Activated CD8-positive, alpha-beta memory T cell treated with anti-CD3 and anti-CD28 coated beads, Interleukin-2, amount 10 ng/mL, durations not matched to agents 7 days and 5 days (primary cell): ENCODE data around the gene MEAF6. TPM values are rescaled to one million over a fixed set of nuclear protein-coding genes. Genes with fewer than 3 reads are reported as not detected.
A peak's percentile ranks its signal among the peaks of the same experiment; 100 is the strongest.
"Not testable (repeated sequence)": the region's sequence is repeated elsewhere in the genome, so short reads cannot be mapped to it uniquely, and the experiment has no call there.

Experiments
- ATAC-seq: fragments of 150-1000 bp; cut with Tn5 transposase; one replicate; pipeline ENCODE4 v1.10.0; 2021; ENCODE audit warnings: moderate library complexity
- CTCF ChIA-PET: fragments of 350-600 bp; sonication (Branson Sonifier 250); formaldehyde crosslinking; loops from one replicate; lab custom pipeline; 2021; ENCODE audit warnings: antibody characterized with exemption; lab: Charles Lee
- DNase-seq: peaks from one replicate; pipeline ENCODE4 v3.0.0-alpha.2; 2020
- H3K27ac Mint-ChIP-seq: one replicate; pipeline ENCODE4 v1.8.0; 2021; ENCODE audit warnings: mild to moderate bottlenecking, mixed read lengths
- H3K27me3 Mint-ChIP-seq: one replicate; pipeline ENCODE4 v1.8.0; 2021; ENCODE audit warnings: mixed read lengths
- H3K36me3 Mint-ChIP-seq: one replicate; pipeline ENCODE4 v1.8.0; 2021; ENCODE audit warnings: mild to moderate bottlenecking, mixed read lengths
- H3K4me1 Mint-ChIP-seq: one replicate; pipeline ENCODE4 v1.8.0; 2021; ENCODE audit warnings: mixed read lengths
- H3K4me3 Mint-ChIP-seq: one replicate; pipeline ENCODE4 v1.8.0; 2021; ENCODE audit warnings: mild to moderate bottlenecking, moderate library complexity, mixed read lengths
- H3K9me3 Mint-ChIP-seq: one replicate; pipeline ENCODE4 v1.8.0; 2022; ENCODE audit warnings: low read depth, mixed read lengths
- total RNA-seq, 2 experiments: library from RNA; stranded (reverse); gene quantifications; one replicate each; pipeline ENCODE4 v1.2.3, GENCODE V29; 2021

MEAF6 gene
- 10 to 100 TPM; 63.2 to 80.7 TPM for total RNA-seq

DNA sequence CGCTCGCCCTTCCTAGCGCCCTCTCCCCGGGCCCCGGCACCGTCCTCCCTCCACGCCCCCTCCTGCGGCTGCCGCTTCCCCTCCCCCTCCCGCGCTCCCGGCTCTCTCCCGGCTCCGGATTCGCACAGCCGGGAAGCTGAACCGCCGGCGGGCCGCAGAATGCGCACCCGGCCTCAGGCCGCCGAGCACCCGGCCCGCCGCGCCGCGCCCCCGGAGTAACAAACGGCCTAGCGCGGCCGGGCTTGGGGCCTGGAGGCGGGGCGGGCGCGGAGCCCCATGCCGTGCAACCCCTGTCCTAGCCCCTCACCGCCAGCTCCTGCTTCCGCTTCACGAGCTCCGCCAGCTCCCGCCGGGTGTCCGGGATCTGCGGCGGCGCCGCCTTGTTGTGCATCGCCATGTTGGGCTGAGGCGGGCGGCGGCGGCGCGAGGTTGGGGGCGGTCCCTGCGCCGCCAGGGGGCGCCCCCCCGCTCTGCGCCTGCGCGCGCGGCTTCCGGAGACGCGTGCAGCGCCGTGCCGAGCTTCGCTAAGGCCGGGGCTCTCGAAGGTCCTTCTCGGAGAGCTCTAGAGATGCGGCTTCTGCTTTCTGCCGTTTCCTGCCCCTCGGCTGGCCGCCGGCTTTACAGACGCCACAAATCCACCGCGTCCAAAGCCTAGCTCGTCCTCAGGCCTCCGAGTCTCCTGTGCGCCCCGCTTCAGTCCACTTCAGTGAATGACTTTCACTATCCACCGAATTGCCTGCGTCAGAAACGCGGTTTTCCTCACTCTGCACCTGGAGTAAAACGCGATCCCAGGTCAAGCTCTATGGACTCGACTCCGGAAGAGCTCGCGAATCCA lies at the start of gene MEAF6:
MEAF6 (minus strand) TSS at position 417 of the 835 bp plus-strand sequence; CDS start at position 397, 20 bp downstream.
- H3K27me3 Mint-ChIP-seq = no peaks in the 10 kb centered on the region
- CTCF ChIA-PET = interaction anchor here (0.7 to 3.0 kb wide), 21 partner anchors 9 to 347 kb away, joined by 3 to 18 read pairs (median 4); partner anchors contain the start of genes CDCA8 and SNIP1

DNA sequence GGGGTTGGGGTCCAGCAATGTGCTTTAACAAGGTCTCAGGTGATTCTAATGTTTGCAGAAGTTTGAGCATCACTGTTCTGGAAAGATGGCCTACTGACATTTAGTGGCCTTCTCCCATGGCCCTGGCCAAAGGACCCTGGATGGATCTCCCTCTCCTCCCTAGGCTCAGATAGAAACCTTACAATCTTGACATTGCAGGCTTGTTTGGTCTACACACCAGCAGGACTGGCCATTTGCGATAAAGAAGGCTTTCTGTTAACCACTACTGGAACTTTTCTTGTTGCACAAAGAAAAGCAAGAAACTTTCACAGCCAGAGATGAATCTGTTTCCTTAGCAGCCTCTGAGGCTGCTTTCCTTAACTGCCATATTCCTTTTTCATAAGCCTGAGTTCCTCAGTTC lies 48.4 kb upstream of the MEAF6 start:
- H3K27me3 Mint-ChIP-seq = no peaks in the 10 kb centered on the region
- peaks cover 19% of the 10 kb centered on the region for H3K36me3 Mint-ChIP-seq
- ATAC-seq = no peak
- DNase-seq = no peak
- CTCF ChIA-PET = interaction anchor here (1.3 to 2.4 kb wide), 4 partner anchors 9 to 127 kb away, joined by 4 to 13 read pairs (median 4); a partner anchor contains a TSS
- H3K4me3 Mint-ChIP-seq = no peak overlapping the region
- H3K9me3 Mint-ChIP-seq = no peaks in the 10 kb centered on the region
- no peak overlapping the region for H3K27ac Mint-ChIP-seq
- no peaks in the 10 kb centered on the region for H3K4me1 Mint-ChIP-seq

More for the DNA sequence above, at the start of gene MEAF6:
- H3K4me1 Mint-ChIP-seq = peaks cover 43% of the 10 kb centered on the region
- H3K27ac Mint-ChIP-seq = peak within 1 kb of the TSS; percentile 94
- H3K4me3 Mint-ChIP-seq = peak within 1 kb of the TSS; percentile 92
- DNase-seq (peak; percentile 84), ATAC-seq (peak; percentile 94)
- H3K9me3 Mint-ChIP-seq = no peaks in the 10 kb centered on the region
- H3K36me3 Mint-ChIP-seq = peaks cover 23% of the 10 kb centered on the region

DNA sequence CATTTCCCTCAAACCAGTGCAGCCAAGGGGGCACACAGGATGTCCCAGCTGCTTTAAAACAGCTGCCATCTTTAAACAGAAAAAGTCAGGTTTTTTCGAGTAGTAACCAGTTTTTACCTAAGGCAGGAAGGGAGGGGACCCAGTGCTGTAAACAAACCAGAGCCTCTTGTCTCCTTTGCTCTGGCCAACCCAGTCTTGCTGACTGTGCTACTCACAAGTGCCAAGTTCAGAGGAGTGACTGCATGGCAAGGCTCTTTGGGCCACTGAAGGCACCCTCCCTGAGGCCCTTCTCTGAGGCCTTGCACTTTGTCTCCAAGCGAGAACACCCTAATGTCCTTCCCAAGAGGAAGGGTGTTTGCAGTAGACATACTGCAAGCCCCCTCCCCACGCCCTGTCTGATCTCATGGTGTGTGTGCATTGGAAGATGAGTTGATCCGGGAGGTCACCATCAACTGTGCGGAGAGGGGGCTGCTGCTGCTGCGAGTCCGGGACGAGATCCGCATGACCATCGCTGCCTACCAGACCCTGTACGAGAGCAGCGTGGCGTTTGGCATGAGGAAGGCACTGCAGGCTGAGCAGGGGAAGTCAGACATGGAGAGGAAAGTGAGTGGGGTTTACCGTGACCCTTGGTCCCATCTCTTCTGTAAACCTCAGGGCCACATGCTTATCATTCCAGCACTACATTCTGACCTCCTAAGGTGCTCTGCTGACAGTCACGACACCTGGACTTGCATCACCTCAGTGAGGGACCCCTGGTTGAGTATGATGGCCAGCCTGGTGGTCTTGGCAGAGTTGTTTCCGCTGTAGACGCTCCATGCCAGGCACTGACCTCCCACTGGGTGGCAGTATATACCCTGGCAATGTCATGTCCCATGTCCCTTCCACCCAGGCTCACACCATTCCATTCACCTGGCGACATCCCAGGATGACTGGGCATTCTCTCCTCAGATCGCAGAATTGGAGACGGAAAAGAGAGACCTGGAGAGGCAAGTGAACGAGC lies 46.9 kb upstream of the MEAF6 start:
- Mint-ChIP-seq H3K9me3 (no peaks in the 10 kb centered on the region), H3K4me3 (no peak overlapping the region), H3K36me3 (peaks cover 7% of the 10 kb centered on the region), H3K27me3 (no peaks in the 10 kb centered on the region), H3K4me1 (peaks cover 2% of the 10 kb centered on the region), H3K27ac (no peak overlapping the region)
- CTCF ChIA-PET = interaction anchor here (0.7 to 2.4 kb wide), 7 partner anchors 11 to 122 kb away, joined by 3 to 13 read pairs (median 3); no protein-coding TSS in a partner anchor
- ATAC-seq (peak; percentile 76), DNase-seq (peak; percentile 62)

DNA sequence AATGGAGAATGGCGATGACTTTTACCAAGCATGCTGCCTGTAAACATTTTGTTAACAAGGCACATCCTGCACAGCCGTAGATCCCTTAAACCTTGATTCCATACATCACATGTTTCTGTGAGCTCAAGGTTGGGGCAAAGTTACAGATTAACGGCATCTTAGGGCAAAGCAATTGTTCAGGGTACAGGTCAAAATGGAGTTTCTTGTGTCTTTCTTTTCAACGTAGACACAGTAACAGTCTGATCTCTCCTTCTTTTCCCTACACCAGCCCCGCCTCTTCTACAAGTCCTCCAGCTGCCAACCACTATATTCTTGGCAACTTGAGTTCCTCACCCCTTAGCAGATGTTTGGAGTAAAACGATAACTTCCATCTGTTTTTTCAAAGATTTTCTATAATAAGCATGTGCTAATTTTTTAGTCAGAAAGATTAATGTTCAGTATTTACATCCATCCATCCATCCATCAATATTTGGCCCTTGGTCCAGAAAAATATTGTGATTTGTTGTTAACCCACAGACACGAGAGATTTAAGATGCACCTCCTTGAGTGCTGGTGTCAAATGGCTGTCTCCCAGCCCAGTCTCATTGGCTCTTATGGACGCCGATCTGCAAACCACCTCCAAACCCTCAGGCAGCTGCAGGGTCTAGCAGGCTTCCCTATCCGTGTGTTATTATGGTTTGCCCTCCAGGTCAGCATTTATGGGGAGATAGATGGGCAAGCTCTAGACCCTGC lies 46.0 kb upstream of the MEAF6 start:
- no peak overlapping the region for H3K27ac Mint-ChIP-seq

DNA sequence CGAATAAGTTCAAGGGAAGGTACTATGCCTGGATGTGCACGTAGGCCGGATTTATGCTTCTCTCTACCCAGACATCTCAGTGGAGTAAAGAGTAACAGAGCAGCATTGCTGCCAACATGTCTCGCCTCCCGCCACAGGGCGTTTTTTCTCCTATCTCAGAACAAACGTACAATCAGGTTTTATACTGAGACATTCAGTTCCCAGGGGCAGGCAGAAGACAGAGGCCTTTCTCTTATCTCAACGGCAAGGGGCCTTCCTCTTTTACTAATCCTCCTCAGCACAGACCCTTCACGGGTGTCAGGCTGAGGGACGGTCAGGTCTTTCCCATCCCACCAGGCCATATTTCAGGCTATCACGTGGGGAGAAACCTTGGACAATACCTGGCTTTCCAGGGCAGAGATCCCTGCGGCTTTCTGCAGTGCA lies 45.4 kb upstream of the MEAF6 start:
- not testable (repeated sequence) for H3K27ac Mint-ChIP-seq, H3K36me3 Mint-ChIP-seq, ATAC-seq, H3K27me3 Mint-ChIP-seq, DNase-seq, H3K4me3 Mint-ChIP-seq, H3K9me3 Mint-ChIP-seq
- CTCF ChIA-PET = interaction anchor here (1.7 kb wide), 1 partner anchor 122 kb away, joined by 5 read pairs; no protein-coding TSS in a partner anchor
- peaks cover 11% of the 10 kb centered on the region for H3K4me1 Mint-ChIP-seq

More for the DNA sequence above, 46.0 kb upstream of the MEAF6 start:
- CTCF ChIA-PET = interaction anchor here (0.7 to 1.7 kb wide), 3 partner anchors 18 to 123 kb away, joined by 3 to 5 read pairs (median 3); no protein-coding TSS in a partner anchor
- H3K36me3 Mint-ChIP-seq = peaks cover 2% of the 10 kb centered on the region
- no peak overlapping the region for H3K4me3 Mint-ChIP-seq
- no peak for DNase-seq
- H3K4me1 Mint-ChIP-seq = peaks cover 8% of the 10 kb centered on the region
- no peak for ATAC-seq
- no peaks in the 10 kb centered on the region for H3K9me3 Mint-ChIP-seq
- H3K27me3 Mint-ChIP-seq = no peaks in the 10 kb centered on the region

DNA sequence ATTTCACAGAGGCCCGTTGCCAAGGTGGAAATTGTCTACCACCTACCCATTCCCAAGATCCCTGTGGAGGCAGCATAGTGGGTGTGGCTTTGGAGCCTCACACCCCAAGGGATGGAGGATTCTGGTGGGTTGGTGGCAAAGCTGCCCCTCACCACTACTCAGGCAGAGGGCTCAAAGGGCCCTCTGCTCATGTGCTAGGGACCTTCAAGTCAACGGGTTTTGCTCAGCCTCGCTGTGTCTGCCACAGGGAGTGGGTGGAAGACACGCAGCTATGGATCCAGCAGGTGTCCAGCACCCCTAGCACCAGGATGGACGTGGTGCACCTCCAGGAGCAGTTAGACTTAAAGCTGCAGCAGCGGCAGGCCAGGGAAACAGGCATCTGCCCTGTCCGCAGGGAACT lies 44.5 kb upstream of the MEAF6 start:
- CTCF ChIA-PET = no interaction called here
- H3K4me1 Mint-ChIP-seq = peaks cover 15% of the 10 kb centered on the region
- ATAC-seq (no peak), DNase-seq (no peak)
- no peaks in the 10 kb centered on the region for H3K27me3 Mint-ChIP-seq
- H3K36me3 Mint-ChIP-seq = peaks cover 6% of the 10 kb centered on the region
- H3K9me3 Mint-ChIP-seq = no peaks in the 10 kb centered on the region
- H3K4me3 Mint-ChIP-seq = no peak overlapping the region
- no peak overlapping the region for H3K27ac Mint-ChIP-seq

DNA sequence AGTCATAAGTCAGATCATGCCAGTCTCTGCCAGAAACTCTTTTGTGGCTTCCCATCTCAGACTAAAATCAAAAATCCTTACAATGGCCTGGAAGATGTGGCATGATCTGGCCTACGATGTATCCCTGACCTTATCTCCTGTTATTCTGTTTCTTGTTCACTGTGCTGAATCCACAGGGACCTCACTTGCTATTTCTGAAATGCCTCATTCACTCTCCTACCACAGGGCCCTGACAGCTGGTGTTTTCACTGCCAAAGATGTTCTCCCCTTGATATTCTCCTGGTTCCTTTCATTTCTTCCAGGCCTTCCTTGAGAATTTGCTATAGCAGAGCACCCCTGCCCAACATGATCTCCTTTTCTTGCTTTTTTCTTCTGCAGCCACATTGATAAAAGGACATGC lies 43.8 kb upstream of the MEAF6 start:
- H3K4me3 Mint-ChIP-seq = no peak overlapping the region
- CTCF ChIA-PET = no interaction called here
- no peak for DNase-seq

DNA sequence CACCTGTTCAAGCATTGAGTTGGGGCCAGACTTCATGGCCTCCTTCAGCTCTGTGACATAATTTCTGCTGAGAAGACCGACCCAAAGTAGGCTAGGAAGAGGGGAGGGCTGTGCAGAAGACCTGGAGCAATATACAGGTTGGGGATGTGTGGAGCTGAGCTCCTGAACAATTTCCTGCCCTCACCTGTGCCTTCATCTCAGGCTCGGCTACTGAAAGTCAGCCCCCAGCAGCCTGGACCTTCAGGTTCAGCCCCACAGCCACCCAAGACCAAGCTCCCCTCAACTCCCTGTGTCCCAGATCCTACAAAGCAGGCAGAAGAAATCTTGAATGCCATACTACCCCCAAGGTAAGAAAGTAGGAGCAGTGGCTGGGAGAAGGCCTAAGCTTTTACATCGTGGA lies 42.8 kb upstream of the MEAF6 start:
- Mint-ChIP-seq H3K36me3 (peaks cover 11% of the 10 kb centered on the region), H3K27ac (no peak overlapping the region), H3K4me1 (peaks cover 27% of the 10 kb centered on the region), H3K27me3 (no peaks in the 10 kb centered on the region), H3K4me3 (no peak overlapping the region), H3K9me3 (no peaks in the 10 kb centered on the region)
- DNase-seq (no peak), ATAC-seq (no peak)
- CTCF ChIA-PET = no interaction called here

More for the DNA sequence above, 43.8 kb upstream of the MEAF6 start:
- Mint-ChIP-seq H3K27ac (no peak overlapping the region), H3K4me1 (peaks cover 17% of the 10 kb centered on the region), H3K36me3 (peaks cover 8% of the 10 kb centered on the region), H3K27me3 (no peaks in the 10 kb centered on the region), H3K9me3 (no peaks in the 10 kb centered on the region)
- no peak for ATAC-seq

DNA sequence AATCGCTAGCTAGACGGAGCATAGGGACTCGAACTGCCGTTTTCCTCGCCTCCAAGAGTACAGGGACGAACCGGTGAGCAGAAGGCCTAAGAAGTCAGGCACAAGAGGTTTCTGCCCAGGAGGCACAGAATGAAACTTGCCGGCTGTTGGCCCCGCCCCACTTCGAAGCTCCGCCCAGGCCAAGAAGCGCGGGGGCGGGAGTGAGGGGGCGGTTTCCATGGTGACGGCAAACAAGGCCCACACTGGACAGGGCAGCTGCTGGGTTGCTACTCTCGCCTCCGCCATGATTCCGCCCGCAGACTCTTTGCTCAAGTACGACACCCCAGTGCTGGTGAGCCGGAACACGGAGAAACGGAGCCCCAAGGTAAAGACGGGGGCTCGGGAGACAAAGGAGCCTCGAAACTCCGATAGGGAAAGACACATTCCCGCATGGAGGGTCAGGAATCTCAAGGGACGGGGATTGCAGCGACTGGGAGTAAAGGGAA lies 42.2 kb upstream of the MEAF6 start, which contains the start of gene DNALI1:
DNALI1 (plus strand) TSS at position 229 of the 485 bp plus-strand sequence; CDS start at position 284, 55 bp downstream.
- ATAC-seq (no peak), DNase-seq (peak; percentile 57)
- no peak within 1 kb of the TSS for H3K4me3 Mint-ChIP-seq
- no peak within 1 kb of the TSS for H3K27ac Mint-ChIP-seq
- H3K36me3 Mint-ChIP-seq = peaks cover 14% of the 10 kb centered on the region
- no peaks in the 10 kb centered on the region for H3K27me3 Mint-ChIP-seq
- H3K4me1 Mint-ChIP-seq = peaks cover 34% of the 10 kb centered on the region
- no peaks in the 10 kb centered on the region for H3K9me3 Mint-ChIP-seq
- CTCF ChIA-PET = no interaction called here

DNA sequence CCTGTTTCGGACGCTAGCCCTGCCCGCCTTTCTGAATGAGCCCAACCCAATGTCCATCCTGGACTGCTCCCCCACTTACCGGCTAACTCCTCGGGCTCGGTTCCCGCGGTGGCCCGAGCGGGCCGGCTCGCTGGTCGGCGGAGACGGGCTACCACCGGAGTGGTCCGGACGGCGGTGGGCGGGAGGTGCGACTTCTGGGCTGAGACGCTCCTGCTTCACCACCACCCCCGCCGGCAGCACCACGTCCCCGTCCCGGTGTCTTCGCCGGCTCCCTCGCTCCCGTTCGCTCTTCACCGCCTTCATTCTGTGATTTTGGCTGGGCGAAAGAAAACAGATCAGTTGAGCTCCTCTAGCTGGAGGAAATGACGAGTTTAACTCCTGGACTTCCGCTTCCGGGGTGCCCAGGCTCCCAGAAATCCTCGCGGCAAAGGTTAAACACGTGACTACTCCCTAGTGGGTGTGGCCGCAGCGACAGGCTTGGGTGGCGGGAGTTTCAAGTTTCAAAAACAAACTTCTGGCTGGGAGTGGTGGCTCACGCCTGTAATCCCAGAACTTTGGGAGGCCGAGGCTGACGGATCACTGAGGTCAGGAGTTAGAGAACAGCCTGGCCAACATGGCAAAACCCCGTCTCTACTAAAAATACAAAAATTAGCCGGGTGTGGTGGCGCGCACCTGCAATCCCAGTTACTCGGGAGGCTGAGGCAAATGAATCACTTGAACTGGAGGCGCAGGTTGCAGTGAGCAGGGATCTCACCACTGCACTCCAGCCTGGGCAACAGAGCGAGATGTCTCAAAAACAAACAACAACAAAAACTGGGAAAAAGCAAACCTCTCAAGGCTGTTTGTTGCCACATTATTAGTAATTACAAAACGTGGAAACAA lies 39.6 kb upstream of the MEAF6 start, which contains the start of gene SNIP1:
SNIP1 (minus strand) TSS at position 367 of the 882 bp plus-strand sequence; CDS start at position 303, 64 bp downstream.
- peak within 1 kb of the TSS; percentile 96 for H3K27ac Mint-ChIP-seq
- peak; percentile 96 for DNase-seq
- CTCF ChIA-PET = interaction anchor here (0.7 to 2.0 kb wide), 9 partner anchors 18 to 306 kb away, joined by 3 to 11 read pairs (median 4); partner anchors contain the start of genes MEAF6 and MTF1
- peaks cover 54% of the 10 kb centered on the region for H3K4me1 Mint-ChIP-seq
- no peaks in the 10 kb centered on the region for H3K9me3 Mint-ChIP-seq
- H3K36me3 Mint-ChIP-seq = peaks cover 31% of the 10 kb centered on the region
- peak; percentile 92 for ATAC-seq
- H3K27me3 Mint-ChIP-seq = no peaks in the 10 kb centered on the region
- peak within 1 kb of the TSS; percentile 94 for H3K4me3 Mint-ChIP-seq

DNA sequence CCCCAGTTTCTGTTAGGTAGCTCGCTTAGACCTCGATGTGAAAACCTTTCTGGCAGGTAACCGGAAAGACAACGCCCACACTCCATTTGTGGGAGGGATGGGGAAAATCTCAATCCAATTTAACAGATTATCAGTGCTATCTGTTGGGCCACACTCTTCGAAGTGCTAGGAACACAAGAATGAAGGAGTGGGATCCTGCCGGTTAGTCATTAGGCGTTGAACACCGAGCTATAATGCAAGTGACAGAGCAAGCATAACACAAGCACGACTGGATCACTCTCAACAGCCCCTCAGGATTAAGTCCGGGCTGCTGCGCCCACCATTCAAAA lies 39.0 kb upstream of the MEAF6 start:
- H3K36me3 Mint-ChIP-seq = peaks cover 36% of the 10 kb centered on the region
- H3K4me3 Mint-ChIP-seq = peak overlapping the region; percentile 94
- H3K27me3 Mint-ChIP-seq = no peaks in the 10 kb centered on the region
- H3K4me1 Mint-ChIP-seq = peaks cover 55% of the 10 kb centered on the region
- CTCF ChIA-PET = interaction anchor here (1.0 to 2.0 kb wide), 7 partner anchors 39 to 307 kb away, joined by 3 to 11 read pairs (median 6); partner anchors contain the start of genes MEAF6 and MTF1
- no peak for DNase-seq
- ATAC-seq = no peak
- H3K9me3 Mint-ChIP-seq = no peaks in the 10 kb centered on the region
- peak overlapping the region; percentile 96 for H3K27ac Mint-ChIP-seq
